Hepatocyte (in vitro differentiated cells): ENCODE measurements around the gene NMNAT2.

Experiments
- CTCF ChIP-seq: fragments of 200-600 bp; sonication (generic); IDR thresholded peaks from 2 replicates; pipeline ENCODE4 v1.5.1; 2016; ENCODE audit warnings: antibody characterized with exemption, mild to moderate bottlenecking; ENCODE audit not compliant: poor library complexity
- EZH2 ChIP-seq: fragments of 200-600 bp; sonication (generic); IDR thresholded peaks from 2 replicates; pipeline ENCODE4 v1.6.1; 2016; ENCODE audit warnings: antibody characterized with exemption, mild to moderate bottlenecking, borderline replicate concordance

GRCh38 chr1:183243161-183244050 lies 174.8 kb downstream of the NMNAT2 start:
- TF ChIP-seq EZH2 (no peak), CTCF (no peak)
